Inferior parietal cortex (tissue), 1 donor: ENCODE results near the gene SLC49A3.
"Not testable (repeated sequence)": the region's sequence is repeated elsewhere in the genome, so short reads cannot be mapped to it uniquely, and the experiment has no call there.

Experiments used
- DNase-seq: peaks from one replicate; pipeline ENCODE4 v3.0.0-alpha.2; 2016; ENCODE audit errors: extremely low spot score

The SLC49A3 gene

GRCh38 chr4:722169-722725 lies 33.3 kb upstream of the SLC49A3 start:
- peak; percentile 45 for DNase-seq

GRCh38 chr4:721261-722168 lies 32.6 kb upstream of the SLC49A3 start:
- DNase-seq = no peak

GRCh38 chr4:720111-720860 lies 31.3 kb upstream of the SLC49A3 start:
- no peak for DNase-seq

- DNase-seq = no peak
These were observed 29.5 kb upstream of the SLC49A3 start for GRCh38 chr4:718460-718859.

GRCh38 chr4:717601-718320 lies 28.8 kb upstream of the SLC49A3 start:
- no peak for DNase-seq

- no peak for DNase-seq
These were observed 25.1 kb upstream of the SLC49A3 start for GRCh38 chr4:714087-714486.

- no peak for DNase-seq
These were observed 24.1 kb upstream of the SLC49A3 start for GRCh38 chr4:712916-713632.

- no peak for DNase-seq
These were observed 23.1 kb upstream of the SLC49A3 start for GRCh38 chr4:712093-712492.

- no peak for DNase-seq
These were observed 22.0 kb upstream of the SLC49A3 start for GRCh38 chr4:710916-711315.

- DNase-seq = no peak
These were observed 21.2 kb upstream of the SLC49A3 start for GRCh38 chr4:710116-710515.

- no peak for DNase-seq
These were observed 20.4 kb upstream of the SLC49A3 start for GRCh38 chr4:709348-709747.

- DNase-seq = no peak
These were observed 19.6 kb upstream of the SLC49A3 start for GRCh38 chr4:708631-708933.

- DNase-seq = no peak
These were observed 19.1 kb upstream of the SLC49A3 start for GRCh38 chr4:707929-708630.

GRCh38 chr4:706834-707598 lies 18.1 kb upstream of the SLC49A3 start:
- DNase-seq = no peak

GRCh38 chr4:706083-706633 lies 17.2 kb upstream of the SLC49A3 start:
- not testable (repeated sequence) for DNase-seq

- DNase-seq = peak; percentile 92
These were observed 16.5 kb upstream of the SLC49A3 start, which contains the start of gene PCGF3 for GRCh38 chr4:705278-706082. Gene PCGF3, plus strand, starts transcription at chr4:705832. Its CDS starts 27,849 bp downstream, at chr4:733681.

GRCh38 chr4:704971-705277 lies 16.0 kb upstream of the SLC49A3 start:
- no peak for DNase-seq

- no peak for DNase-seq
These were observed 15.4 kb upstream of the SLC49A3 start for GRCh38 chr4:704198-704891.
